ENCODE results near the gene TMEM72.

DNA sequence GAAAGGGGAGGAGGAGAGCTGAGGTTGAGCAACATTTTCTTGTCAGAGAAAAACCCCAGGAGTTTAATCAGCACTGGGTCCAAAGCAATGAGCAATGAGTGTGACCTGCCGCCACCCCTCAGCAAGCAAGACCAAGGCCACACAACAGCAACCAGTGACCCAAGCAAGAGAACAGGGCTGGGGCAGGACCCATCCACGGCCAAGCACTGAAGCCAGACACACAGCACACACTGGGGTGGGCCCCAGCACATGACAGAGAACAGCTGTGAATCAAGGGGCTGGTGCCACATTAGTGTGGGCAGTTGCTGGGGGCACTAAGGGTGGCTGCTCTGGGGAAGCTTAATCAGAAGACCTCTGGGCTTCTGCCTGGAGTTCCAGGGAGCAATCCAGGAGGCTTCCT lies 16.2 kb downstream of the TMEM72 start:
- TF ChIP-seq, protein P1, sequence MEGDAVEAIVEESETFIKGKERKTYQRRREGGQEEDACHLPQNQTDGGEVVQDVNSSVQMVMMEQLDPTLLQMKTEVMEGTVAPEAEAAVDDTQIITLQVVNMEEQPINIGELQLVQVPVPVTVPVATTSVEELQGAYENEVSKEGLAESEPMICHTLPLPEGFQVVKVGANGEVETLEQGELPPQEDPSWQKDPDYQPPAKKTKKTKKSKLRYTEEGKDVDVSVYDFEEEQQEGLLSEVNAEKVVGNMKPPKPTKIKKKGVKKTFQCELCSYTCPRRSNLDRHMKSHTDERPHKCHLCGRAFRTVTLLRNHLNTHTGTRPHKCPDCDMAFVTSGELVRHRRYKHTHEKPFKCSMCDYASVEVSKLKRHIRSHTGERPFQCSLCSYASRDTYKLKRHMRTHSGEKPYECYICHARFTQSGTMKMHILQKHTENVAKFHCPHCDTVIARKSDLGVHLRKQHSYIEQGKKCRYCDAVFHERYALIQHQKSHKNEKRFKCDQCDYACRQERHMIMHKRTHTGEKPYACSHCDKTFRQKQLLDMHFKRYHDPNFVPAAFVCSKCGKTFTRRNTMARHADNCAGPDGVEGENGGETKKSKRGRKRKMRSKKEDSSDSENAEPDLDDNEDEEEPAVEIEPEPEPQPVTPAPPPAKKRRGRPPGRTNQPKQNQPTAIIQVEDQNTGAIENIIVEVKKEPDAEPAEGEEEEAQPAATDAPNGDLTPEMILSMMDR (IDR thresholded peaks at IDR 0.05) = no peak
- no peak for TF ChIP-seq POLR2AphosphoS5 (IDR thresholded peaks at IDR 0.05)
- TF ChIP-seq POLR2A (IDR thresholded peaks at IDR 0.05) = no peak

All from breast epithelium (tissue), 3 donors.